ENCODE measurements around the gene BRI3BP.

The BRI3BP gene

DNA sequence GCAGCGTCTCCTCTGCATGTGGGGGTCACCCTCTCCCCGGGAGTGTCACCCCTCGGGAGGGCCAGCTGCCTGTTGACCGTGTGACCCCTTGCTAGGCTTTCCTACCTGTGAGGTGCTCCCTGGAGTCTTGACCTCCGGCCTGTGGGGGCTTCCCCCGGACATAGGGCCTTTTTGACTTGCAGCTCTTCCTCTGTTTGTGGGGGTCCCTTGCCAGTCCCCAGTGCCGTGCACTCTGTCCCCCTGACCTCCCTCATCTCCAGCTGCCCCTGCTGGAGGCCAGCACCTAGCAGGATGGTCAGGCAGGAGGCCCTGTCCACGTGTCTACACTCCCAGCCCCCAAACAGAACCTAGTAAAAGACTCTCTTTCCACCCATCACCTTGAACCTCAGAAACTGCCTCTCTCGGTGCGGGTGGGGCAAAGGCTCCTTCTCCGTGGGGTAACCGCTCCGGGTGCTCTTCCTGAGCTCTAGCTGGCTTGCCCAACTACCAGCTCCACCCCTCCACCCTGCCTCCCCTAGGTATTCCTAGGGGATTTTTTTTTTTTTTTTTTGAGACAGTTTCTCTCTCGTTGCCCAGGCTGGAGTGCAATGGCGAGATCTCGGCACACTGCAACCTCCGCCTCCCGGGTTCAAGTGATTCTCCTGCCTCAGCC, 72.6 kb downstream of the BRI3BP start:
- no peak for TF ChIP-seq YY1 (IDR thresholded peaks at IDR 0.05; ENCODE audit: low read depth)

DNA sequence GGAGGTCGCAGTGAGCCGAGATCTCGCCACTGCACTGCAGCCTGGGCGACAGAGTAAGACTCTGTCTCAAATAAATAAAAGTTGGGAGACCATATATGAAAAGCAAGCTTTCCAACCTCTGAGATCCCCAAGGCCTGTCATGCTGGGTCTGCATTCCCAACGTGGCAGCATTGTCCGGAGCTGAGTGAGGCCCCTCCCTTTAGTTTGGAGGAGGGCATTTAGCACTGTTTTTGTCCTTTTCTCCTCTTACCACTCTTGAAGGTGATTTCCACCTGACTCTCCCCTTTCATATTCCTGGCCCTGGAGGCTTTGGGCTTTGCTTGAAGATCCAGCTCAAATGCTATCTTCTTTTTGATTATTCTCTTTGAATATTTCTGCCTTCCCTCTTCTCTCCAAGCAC, 74.9 kb downstream of the BRI3BP start:
- TF ChIP-seq, protein P1, sequence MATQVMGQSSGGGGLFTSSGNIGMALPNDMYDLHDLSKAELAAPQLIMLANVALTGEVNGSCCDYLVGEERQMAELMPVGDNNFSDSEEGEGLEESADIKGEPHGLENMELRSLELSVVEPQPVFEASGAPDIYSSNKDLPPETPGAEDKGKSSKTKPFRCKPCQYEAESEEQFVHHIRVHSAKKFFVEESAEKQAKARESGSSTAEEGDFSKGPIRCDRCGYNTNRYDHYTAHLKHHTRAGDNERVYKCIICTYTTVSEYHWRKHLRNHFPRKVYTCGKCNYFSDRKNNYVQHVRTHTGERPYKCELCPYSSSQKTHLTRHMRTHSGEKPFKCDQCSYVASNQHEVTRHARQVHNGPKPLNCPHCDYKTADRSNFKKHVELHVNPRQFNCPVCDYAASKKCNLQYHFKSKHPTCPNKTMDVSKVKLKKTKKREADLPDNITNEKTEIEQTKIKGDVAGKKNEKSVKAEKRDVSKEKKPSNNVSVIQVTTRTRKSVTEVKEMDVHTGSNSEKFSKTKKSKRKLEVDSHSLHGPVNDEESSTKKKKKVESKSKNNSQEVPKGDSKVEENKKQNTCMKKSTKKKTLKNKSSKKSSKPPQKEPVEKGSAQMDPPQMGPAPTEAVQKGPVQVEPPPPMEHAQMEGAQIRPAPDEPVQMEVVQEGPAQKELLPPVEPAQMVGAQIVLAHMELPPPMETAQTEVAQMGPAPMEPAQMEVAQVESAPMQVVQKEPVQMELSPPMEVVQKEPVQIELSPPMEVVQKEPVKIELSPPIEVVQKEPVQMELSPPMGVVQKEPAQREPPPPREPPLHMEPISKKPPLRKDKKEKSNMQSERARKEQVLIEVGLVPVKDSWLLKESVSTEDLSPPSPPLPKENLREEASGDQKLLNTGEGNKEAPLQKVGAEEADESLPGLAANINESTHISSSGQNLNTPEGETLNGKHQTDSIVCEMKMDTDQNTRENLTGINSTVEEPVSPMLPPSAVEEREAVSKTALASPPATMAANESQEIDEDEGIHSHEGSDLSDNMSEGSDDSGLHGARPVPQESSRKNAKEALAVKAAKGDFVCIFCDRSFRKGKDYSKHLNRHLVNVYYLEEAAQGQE (IDR thresholded peaks at IDR 0.05; ENCODE audit: low read depth): no peak
- TF ChIP-seq EGR1 (IDR thresholded peaks at IDR 0.05) (no peak), CREB1 (IDR thresholded peaks at IDR 0.05; ENCODE audit: low read depth) (no peak), EP300 (IDR thresholded peaks at IDR 0.05; ENCODE audit: borderline replicate concordance) (no peak), YY1 (IDR thresholded peaks at IDR 0.05; ENCODE audit: low read depth) (no peak), CEBPB (IDR thresholded peaks at IDR 0.05) (no peak), FOXM1 (IDR thresholded peaks at IDR 0.05; ENCODE audit: borderline replicate concordance, low read depth) (no peak), TEAD4 (IDR thresholded peaks at IDR 0.05) (no peak), TCF12 (IDR thresholded peaks at IDR 0.05; ENCODE audit: low read depth) (no peak), NFIC (IDR thresholded peaks at IDR 0.05) (no peak), RAD21 (IDR thresholded peaks at IDR 0.05; ENCODE audit: low read depth) (no peak)
- TF ChIP-seq, protein P2, sequence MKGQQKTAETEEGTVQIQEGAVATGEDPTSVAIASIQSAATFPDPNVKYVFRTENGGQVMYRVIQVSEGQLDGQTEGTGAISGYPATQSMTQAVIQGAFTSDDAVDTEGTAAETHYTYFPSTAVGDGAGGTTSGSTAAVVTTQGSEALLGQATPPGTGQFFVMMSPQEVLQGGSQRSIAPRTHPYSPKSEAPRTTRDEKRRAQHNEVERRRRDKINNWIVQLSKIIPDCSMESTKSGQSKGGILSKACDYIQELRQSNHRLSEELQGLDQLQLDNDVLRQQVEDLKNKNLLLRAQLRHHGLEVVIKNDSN (IDR thresholded peaks at IDR 0.05): no peak

DNA sequence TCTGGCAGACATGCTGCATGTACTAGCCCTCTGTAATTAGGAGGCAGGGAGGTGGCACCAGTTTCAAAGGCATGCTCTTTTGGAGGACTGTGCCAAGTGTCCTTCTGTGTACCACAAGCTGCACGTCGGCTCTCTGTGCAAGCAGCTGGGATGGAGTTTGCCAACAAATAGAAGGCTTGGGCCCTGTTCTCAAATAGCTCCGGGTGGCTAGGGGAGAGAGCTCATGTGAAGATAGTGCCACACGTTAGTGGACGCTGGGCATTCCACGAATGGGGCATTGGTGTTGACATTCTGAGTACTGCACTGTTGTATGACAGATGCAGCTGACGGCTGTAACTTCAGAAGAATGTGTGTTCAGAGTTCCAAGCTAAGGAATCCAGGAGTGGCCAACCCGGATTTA, 76.2 kb downstream of the BRI3BP start:
- TF ChIP-seq RAD21 (IDR thresholded peaks at IDR 0.05; ENCODE audit: low read depth): no peak
- TF ChIP-seq, protein P3, sequence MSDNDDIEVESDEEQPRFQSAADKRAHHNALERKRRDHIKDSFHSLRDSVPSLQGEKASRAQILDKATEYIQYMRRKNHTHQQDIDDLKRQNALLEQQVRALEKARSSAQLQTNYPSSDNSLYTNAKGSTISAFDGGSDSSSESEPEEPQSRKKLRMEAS (IDR thresholded peaks at IDR 0.05): no peak
- TF ChIP-seq TEAD4 (IDR thresholded peaks at IDR 0.05): no peak
- no peak for TF ChIP-seq CEBPB (IDR thresholded peaks at IDR 0.05)
- TF ChIP-seq, protein P1 (IDR thresholded peaks at IDR 0.05; ENCODE audit: low read depth): no peak
- no peak for TF ChIP-seq TAF1 (IDR thresholded peaks at IDR 0.05; ENCODE audit: low read depth)
- no peak for TF ChIP-seq TCF12 (IDR thresholded peaks at IDR 0.05; ENCODE audit: low read depth)
- TF ChIP-seq YY1 (IDR thresholded peaks at IDR 0.05; ENCODE audit: low read depth): no peak
- TF ChIP-seq EGR1 (IDR thresholded peaks at IDR 0.05): no peak
- TF ChIP-seq FOXM1 (IDR thresholded peaks at IDR 0.05; ENCODE audit: borderline replicate concordance, low read depth): no peak
- TF ChIP-seq NFIC (IDR thresholded peaks at IDR 0.05): no peak
- TF ChIP-seq EP300 (IDR thresholded peaks at IDR 0.05; ENCODE audit: borderline replicate concordance): no peak
- TF ChIP-seq CREB1 (IDR thresholded peaks at IDR 0.05; ENCODE audit: low read depth): no peak
- TF ChIP-seq, protein P2 (IDR thresholded peaks at IDR 0.05): no peak
- no peak for TF ChIP-seq ZBTB7A (IDR thresholded peaks at IDR 0.05; ENCODE audit: low read depth)

DNA sequence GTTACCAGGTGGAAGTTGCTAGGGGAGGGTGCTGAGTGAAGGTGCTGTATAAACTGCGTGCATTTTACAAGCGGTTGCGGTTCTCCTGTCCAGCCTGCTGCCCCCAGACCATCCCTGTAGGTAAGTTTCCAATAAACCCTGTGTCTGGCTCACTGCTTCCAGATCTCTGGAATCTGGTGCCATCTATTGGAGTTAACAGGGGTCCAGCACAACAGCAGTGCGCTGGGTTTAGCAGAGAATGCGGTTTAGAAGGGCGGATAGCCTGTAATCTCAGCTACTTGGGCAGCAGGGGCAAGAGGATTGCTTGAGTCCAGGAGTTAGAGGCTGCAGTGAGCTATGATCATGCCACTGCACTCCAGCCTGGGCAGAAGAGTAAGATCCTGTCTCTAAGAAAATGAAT, 76.7 kb downstream of the BRI3BP start:
- TF ChIP-seq NFIC (IDR thresholded peaks at IDR 0.05) (no peak), CREB1 (IDR thresholded peaks at IDR 0.05; ENCODE audit: low read depth) (no peak), TCF12 (IDR thresholded peaks at IDR 0.05; ENCODE audit: low read depth) (no peak), CEBPB (IDR thresholded peaks at IDR 0.05) (no peak), TEAD4 (IDR thresholded peaks at IDR 0.05) (no peak), TAF1 (IDR thresholded peaks at IDR 0.05; ENCODE audit: low read depth) (no peak), YY1 (IDR thresholded peaks at IDR 0.05; ENCODE audit: low read depth) (no peak), RAD21 (IDR thresholded peaks at IDR 0.05; ENCODE audit: low read depth) (no peak), ZBTB7A (IDR thresholded peaks at IDR 0.05; ENCODE audit: low read depth) (no peak), EGR1 (IDR thresholded peaks at IDR 0.05) (no peak), FOXM1 (IDR thresholded peaks at IDR 0.05; ENCODE audit: borderline replicate concordance, low read depth) (no peak), EP300 (IDR thresholded peaks at IDR 0.05; ENCODE audit: borderline replicate concordance) (no peak)
- TF ChIP-seq, protein P3 (IDR thresholded peaks at IDR 0.05): no peak
- TF ChIP-seq, protein P2 (IDR thresholded peaks at IDR 0.05): no peak
- TF ChIP-seq, protein P1 (IDR thresholded peaks at IDR 0.05; ENCODE audit: low read depth): no peak

Measured in Ishikawa (cell line).